GM18870 (cell line): ENCODE results near the gene MLXIPL.
"Not testable (repeated sequence)": the region's sequence is repeated elsewhere in the genome, so short reads cannot be mapped to it uniquely, and the experiment has no call there.

ENCODE experiments used
- ATAC-seq: cut with Tn5 transposase; IDR thresholded peaks from one replicate; pipeline ENCODE4 v1.9.1; 2021; ENCODE audit warnings: moderate library complexity; ENCODE audit not compliant: unreplicated experiment

The MLXIPL gene

GRCh38 chr7:73613954-73614735, 10.2 kb downstream of the MLXIPL start:
- ATAC-seq = no peak

GRCh38 chr7:73612598-73613269, 11.6 kb downstream of the MLXIPL start:
- ATAC-seq = no peak

GRCh38 chr7:73611017-73611555, 13.2 kb downstream of the MLXIPL start:
- ATAC-seq = no peak

- ATAC-seq = no peak
Observed at GRCh38 chr7:73610105-73610504, 14.2 kb downstream of the MLXIPL start.

GRCh38 chr7:73607692-73607983, 16.7 kb downstream of the MLXIPL start:
- not testable (repeated sequence) for ATAC-seq

GRCh38 chr7:73606801-73607691, 17.3 kb downstream of the MLXIPL start:
- no peak for ATAC-seq

GRCh38 chr7:73605601-73606220, 18.6 kb downstream of the MLXIPL start:
- ATAC-seq = no peak

- no peak for ATAC-seq
Observed at GRCh38 chr7:73602721-73603651, 21.3 kb downstream of the MLXIPL start.

GRCh38 chr7:73599916-73600315, 24.4 kb downstream of the MLXIPL start:
- ATAC-seq = no peak

- no peak for ATAC-seq
Observed at GRCh38 chr7:73599151-73599882, 25.0 kb downstream of the MLXIPL start.

- no peak for ATAC-seq
Observed at GRCh38 chr7:73597978-73598782, 26.1 kb downstream of the MLXIPL start.

- ATAC-seq = no peak
Observed at GRCh38 chr7:73596191-73597065, 27.9 kb downstream of the MLXIPL start.

GRCh38 chr7:73595358-73595757, 29.0 kb downstream of the MLXIPL start:
- ATAC-seq = no peak

GRCh38 chr7:73593207-73594045, 30.9 kb downstream of the MLXIPL start:
- no peak for ATAC-seq

GRCh38 chr7:73586911-73587310, 37.4 kb downstream of the MLXIPL start:
- ATAC-seq = no peak

- ATAC-seq = no peak
Observed at GRCh38 chr7:73585196-73585595, 39.1 kb downstream of the MLXIPL start.
